Thoracic aorta (tissue), 2 donors: ENCODE results near the gene SH2D6. TPM values are rescaled to one million over a fixed set of nuclear protein-coding genes. Genes with fewer than 3 reads are reported as not detected.

Experiments
- ATAC-seq: fragments of 150-250 bp; one replicate; pipeline ENCODE4 v1.8.0; 2017; ENCODE audit warnings: low read depth; ENCODE audit not compliant: insufficient number of reproducible peaks, low FRiP score
- DNase-seq: peaks from one replicate; pipeline ENCODE4 v3.0.0-alpha.2; 2020; ENCODE audit warnings: low spot score
- H3K27ac ChIP-seq, 2 donors: fragments of 200-600 bp; sonication (generic); 1 replicate in 1 of 2; 2 replicates in 1 of 2; pipeline ENCODE4 v1.5.1; 2016; ENCODE audit warnings: mild to moderate bottlenecking in 2 of 2, moderate library complexity in 2 of 2
- H3K27me3 ChIP-seq: fragments of 200-600 bp; sonication (generic); replicated peaks from 2 replicates; pipeline ENCODE4 v1.6.0; 2016; ENCODE audit warnings: mild to moderate bottlenecking; ENCODE audit not compliant: insufficient read depth
- H3K36me3 ChIP-seq: fragments of 200-600 bp; sonication (generic); one replicate; pipeline ENCODE4 v1.5.1; 2016
- H3K4me1 ChIP-seq, 2 donors: fragments of 200-600 bp; sonication (generic); 1 replicate in 1 of 2; 2 replicates in 1 of 2; pipeline versions ENCODE4 v1.5.1 to v1.6.0; 2016; ENCODE audit warnings: low read depth in 2 of 2, mild to moderate bottlenecking in 1 of 2; ENCODE audit not compliant: control insufficient read depth in 1 of 2
- H3K4me3 ChIP-seq: fragments of 200-600 bp; sonication (generic); 2 replicates; pipeline ENCODE4 v1.5.1; 2016; ENCODE audit warnings: mild to moderate bottlenecking
- H3K9me3 ChIP-seq: fragments of 200-600 bp; sonication (generic); 2 replicates; pipeline ENCODE4 v1.5.1; 2016
- total RNA-seq, 2 donors: library from RNA; depleted of rRNA; stranded (reverse); fragments of >200 nt; gene quantifications; one replicate each; pipeline versions ENCODE4 v1.1.0 to v1.2.3, GENCODE V29; 2016
- TF ChIP-seq, protein P1 (sequence below): fragments of 200-600 bp; sonication (generic); IDR thresholded peaks from one replicate; pipeline ENCODE4 v1.5.1; 2019; ENCODE audit warnings: antibody characterized with exemption

The SH2D6 gene
- total RNA-seq, 2 donors from 2014 or later: not detected

DNA sequence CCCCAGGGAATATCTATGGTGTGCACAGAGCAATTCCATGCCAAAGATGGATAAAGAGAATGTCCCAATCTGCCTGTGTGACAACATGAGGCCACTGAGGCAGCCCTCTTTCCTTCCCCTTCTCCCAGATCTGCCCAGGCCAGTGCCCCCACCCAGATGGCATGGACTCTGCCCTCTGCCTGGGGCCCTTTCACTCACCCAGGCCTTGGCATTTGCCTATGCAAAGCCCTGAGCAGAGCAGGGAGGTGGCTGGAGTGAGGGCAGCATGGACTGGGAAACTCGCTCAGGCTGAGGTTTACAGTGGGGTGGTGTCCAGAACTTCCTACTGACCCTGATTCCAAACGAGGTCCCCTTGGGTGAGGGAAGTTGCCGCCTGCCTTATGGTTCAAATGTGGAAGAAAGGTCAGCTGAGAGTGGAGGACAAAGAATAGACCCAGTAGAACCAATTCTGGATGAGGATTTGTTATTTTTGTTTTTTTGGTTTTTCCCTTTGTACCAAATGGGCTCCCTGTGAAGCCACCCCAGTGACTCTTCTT is 8.9 kb downstream of the SH2D6 start:
- Histone ChIP-seq H3K27me3 (no peaks in the 10 kb centered on the region), H3K36me3 (no peaks in the 10 kb centered on the region), H3K9me3 (no peaks in the 10 kb centered on the region), H3K27ac (no peak overlapping the region), H3K4me1 (no peaks in the 10 kb centered on the region), H3K4me3 (no peak overlapping the region)
- TF ChIP-seq, protein P1, sequence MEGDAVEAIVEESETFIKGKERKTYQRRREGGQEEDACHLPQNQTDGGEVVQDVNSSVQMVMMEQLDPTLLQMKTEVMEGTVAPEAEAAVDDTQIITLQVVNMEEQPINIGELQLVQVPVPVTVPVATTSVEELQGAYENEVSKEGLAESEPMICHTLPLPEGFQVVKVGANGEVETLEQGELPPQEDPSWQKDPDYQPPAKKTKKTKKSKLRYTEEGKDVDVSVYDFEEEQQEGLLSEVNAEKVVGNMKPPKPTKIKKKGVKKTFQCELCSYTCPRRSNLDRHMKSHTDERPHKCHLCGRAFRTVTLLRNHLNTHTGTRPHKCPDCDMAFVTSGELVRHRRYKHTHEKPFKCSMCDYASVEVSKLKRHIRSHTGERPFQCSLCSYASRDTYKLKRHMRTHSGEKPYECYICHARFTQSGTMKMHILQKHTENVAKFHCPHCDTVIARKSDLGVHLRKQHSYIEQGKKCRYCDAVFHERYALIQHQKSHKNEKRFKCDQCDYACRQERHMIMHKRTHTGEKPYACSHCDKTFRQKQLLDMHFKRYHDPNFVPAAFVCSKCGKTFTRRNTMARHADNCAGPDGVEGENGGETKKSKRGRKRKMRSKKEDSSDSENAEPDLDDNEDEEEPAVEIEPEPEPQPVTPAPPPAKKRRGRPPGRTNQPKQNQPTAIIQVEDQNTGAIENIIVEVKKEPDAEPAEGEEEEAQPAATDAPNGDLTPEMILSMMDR: no peak
- ATAC-seq: no peak
- DNase-seq: no peak

- TF ChIP-seq, protein P1: no peak
- H3K27me3 ChIP-seq: no peaks in the 10 kb centered on the region
- H3K9me3 ChIP-seq: no peaks in the 10 kb centered on the region
- H3K27ac ChIP-seq: no peak overlapping the region
- H3K36me3 ChIP-seq: no peaks in the 10 kb centered on the region
- H3K4me1 ChIP-seq: peaks cover 0 to 1% of the 10 kb centered on the region in 2 donors
- DNase-seq: no peak
- H3K4me3 ChIP-seq: no peak overlapping the region
- ATAC-seq: no peak
These were observed 9.9 kb downstream of the SH2D6 start for GRCh38 chr2:85428343-85428881.

- Histone ChIP-seq H3K4me1 (peaks cover 3 to 11% of the 10 kb centered on the region in 2 donors), H3K27ac (no peak overlapping the region), H3K9me3 (no peaks in the 10 kb centered on the region), H3K4me3 (no peak overlapping the region), H3K27me3 (no peaks in the 10 kb centered on the region), H3K36me3 (no peaks in the 10 kb centered on the region)
- TF ChIP-seq, protein P1: no peak
- ATAC-seq: no peak
- DNase-seq: no peak
These were observed 10.9 kb downstream of the SH2D6 start for GRCh38 chr2:85429213-85429923.

DNA sequence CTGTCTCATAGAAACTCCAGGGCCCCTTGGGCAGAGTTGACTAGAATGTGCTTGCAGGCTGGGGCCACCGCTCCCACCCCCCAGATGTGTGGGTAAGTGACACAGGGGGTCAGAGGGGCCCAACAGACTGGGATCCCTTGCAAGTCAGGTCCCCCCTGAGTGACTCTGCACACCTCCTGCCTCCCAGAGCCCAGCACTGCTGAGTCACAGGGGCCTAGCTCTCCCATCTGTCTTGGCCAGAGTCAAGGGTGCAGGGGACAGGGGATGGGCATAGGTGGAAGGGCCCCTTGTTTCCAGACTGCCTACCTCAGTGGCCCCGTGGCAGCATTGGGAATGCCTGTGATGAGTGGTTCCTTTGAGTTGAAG is 11.4 kb downstream of the SH2D6 start:
- no peaks in the 10 kb centered on the region for H3K27me3 ChIP-seq
- no peak overlapping the region for H3K27ac ChIP-seq
- TF ChIP-seq, protein P1: no peak
- DNase-seq (no peak), ATAC-seq (no peak)
- H3K4me3 ChIP-seq: no peak overlapping the region
- H3K36me3 ChIP-seq: no peaks in the 10 kb centered on the region
- H3K9me3 ChIP-seq: no peaks in the 10 kb centered on the region
- H3K4me1 ChIP-seq: peaks cover 3 to 13% of the 10 kb centered on the region in 2 donors

DNA sequence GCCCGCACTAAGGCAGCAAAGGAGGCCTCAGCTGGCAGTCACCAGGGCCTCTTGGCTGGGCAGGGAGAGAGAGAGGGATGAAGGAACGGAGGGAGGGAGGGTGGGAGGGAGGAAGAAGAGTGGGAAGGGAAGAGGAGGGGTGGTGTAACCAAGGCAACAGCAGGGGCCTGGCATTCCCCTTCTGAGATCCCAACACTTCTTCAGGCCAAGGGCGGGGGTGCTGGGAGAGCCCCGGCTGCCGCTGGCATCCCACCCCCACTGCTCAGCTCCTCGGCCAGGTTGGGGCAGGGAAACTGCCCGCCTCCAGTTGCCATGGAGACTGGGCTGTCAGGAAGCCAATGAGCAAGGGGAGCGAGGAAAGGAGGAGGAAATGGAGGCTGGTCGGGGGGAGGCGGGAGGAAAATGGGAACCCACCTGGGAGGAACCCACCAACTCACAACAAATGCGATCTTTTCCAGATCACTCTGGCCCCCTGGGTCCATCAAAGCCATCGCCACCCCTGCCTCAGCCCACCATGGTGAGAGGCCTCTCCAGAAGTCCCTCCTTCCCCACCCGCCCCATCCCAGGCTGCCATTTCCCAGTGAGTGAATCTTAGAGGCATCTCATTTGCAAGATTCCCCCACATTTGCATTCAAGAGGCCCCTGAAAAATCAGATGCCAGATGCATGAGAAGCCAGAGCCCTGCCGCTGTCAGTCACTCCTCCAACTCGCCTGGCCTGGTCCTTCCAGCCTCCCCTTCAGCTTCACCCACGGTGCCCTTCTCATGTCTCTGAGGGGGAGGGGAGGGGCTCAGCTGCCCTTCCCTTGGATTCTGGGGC is 12.4 kb downstream of the SH2D6 start:
- no peak overlapping the region for H3K4me3 ChIP-seq
- TF ChIP-seq, protein P1: no peak
- H3K27ac ChIP-seq: no peak overlapping the region
- H3K9me3 ChIP-seq: no peaks in the 10 kb centered on the region
- DNase-seq: no peak
- H3K27me3 ChIP-seq: no peaks in the 10 kb centered on the region
- H3K36me3 ChIP-seq: no peaks in the 10 kb centered on the region
- no peak for ATAC-seq
- H3K4me1 ChIP-seq: peaks cover 3 to 13% of the 10 kb centered on the region in 2 donors
